GM21723 (cell line): Measurements from ENCODE around the gene TH.
"Not testable (repeated sequence)": the region's sequence is repeated elsewhere in the genome, so short reads cannot be mapped to it uniquely, and the experiment has no call there.

Experiments
- ATAC-seq: cut with Tn5 transposase; IDR thresholded peaks from one replicate; pipeline ENCODE4 v1.9.1; 2021; ENCODE audit warnings: mild to moderate bottlenecking, moderate library complexity; ENCODE audit not compliant: unreplicated experiment

TH gene

DNA sequence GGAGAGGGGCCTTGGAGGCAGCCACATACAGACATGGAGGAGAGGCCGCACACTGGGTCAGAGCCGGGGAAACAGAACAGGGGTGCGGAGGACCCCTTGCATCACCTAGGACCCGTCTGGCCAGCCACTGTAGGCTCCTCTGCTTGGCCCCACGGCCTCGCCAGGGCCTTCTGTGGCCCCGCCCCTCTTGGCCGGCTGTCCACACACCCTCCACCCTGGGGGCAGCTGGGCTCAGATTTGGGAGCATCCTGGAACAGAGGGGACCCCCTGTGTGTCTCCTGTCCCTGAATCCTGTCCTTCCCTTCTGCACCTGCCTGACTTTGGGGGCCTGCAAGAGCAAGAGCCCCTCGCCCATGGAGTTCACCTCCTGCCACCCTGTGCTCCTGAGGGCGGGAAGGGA, 7.9 kb upstream of the TH start:
- ATAC-seq = no peak

DNA sequence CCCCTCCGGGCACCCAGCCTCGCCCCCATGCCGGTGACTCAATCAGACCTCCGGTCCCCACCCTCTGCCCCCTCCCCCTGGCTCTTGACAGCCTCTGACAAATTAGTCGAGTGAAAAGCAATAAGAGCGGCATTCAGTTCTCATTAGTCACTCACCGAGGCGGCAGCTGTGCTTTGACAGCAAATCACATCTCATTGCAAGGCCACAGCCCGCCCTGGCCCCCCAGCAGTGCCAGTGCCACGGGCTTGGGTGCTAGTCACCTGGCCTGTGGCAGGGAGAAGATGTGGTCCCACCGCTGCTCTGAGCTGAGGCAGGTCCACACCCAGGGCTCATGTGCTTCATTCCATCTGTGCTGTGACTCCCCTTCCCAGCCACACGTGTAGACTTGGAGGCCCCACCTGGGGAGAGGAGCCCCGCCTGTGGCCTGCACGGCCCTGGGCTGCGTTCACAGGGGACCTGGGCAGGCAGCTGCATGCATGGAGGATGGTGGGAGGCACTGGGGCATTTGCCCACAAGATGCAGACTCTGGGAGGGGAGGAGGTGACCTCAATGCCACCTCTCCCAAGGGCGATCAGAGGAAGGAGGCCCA, 7.4 kb upstream of the TH start:
- no peak for ATAC-seq

DNA sequence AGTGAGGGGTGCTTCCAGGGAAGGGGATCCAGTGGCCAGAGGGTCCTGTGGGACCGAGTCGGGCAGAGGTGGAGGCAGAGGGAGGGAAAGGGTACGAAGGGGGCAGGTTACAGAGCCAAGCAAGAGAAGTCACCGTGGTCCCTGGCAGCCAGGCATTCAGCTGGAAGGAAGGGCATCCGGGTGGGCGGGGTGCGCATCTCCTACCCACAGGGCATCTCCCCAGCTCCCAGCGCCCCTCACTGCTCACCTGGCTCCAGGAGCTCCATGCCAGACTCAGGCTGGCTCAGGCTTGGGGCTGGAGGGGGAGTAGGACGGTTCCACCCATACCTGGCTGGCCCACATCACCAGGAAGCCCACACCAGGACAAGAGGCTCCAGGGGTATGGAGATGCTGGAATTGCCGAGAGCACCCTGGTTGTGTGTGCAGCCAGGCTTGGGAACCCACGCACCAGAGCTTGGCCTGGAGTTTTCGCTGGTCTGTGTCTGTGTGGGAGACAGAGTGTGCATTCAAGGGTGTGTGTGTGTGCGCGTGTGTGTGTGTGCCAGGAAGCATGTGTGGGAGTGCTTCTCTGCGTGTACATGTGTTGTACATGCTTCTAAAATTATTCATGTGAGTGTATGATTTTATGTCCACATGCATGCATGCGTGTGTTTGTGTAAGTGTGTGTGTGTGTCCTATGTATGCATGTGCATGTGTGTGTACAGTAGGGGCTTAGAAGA, 6.6 kb upstream of the TH start:
- ATAC-seq = not testable (repeated sequence)

DNA sequence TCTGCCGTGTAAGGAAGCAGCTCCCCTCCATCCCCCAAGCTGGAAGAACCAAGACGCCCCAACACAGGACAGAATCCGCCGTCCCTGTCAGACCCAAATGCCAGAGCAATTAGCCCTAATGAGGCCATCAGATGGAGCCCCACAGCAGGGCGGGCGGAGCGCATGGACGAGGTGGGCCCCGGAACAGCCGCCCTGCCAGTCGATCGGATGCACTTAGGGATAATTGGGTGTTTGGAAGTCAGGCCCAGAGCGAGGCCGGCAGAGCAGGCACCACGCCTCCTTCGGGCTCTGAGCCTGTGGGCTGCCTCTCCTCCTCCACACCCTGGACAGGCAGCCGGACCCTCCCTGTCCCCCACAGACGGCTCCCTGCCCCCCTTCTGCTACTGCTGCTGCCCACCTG, 5.5 kb upstream of the TH start:
- ATAC-seq = no peak

DNA sequence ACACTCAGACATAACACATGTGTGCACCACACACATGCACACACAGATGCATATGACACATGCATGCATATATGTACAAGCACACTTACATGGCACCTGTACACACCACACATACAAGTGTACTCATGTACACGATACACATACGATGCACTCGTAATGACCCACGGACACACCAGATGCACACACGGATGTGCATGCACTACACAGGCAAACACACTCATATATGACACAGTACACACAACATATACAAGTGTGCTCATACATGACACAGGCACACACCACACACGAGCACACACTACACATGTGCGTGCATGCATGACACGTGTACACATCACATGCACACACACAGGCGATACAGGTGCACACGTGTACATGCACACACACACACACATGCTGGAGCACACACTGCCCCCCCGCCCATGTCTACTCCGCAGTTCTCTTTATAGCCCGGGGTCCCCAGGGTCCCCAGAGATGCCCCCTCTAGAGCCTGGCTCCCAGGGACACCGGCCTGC, 4.8 kb upstream of the TH start:
- ATAC-seq = no peak

DNA sequence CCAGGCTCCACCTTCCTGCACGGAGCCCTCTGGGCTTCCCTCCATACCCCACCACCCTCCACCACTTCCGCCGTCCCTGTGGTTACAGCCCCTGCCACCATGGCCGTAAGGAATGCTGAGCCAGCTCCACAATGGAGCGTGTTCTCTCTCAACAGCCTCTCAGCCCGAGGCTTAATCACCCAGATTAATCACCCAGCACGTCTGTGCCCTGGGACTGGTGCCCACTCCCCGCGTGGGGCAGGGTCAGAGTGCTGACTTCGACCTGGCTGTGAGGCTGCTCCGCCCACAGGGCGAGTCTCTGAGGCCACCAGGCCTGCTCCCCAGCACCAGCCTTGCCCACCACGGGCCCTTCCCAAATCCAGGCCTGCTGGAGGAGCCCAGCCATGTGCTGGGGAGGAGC, 4.0 kb upstream of the TH start:
- no peak for ATAC-seq

DNA sequence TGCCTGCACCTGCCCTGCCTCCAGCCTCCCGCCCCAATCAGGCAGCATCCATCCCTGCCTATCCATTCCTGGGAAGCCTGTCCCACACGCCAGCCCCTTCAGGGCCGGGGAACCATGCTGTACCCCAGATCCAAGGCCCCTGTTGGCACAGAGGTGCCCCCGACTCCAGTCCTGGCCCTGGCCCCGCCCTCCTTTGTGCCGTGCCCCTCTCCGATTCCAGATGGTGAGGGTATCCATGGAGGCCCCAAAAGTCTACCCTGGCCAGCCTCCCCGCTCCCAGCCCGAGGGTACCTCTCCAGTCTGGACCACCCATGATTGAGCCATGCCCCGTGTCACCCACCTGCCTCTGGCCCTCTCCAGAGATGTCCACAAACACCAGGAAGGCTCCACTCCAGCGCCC, 2.7 kb upstream of the TH start:
- ATAC-seq = no peak

DNA sequence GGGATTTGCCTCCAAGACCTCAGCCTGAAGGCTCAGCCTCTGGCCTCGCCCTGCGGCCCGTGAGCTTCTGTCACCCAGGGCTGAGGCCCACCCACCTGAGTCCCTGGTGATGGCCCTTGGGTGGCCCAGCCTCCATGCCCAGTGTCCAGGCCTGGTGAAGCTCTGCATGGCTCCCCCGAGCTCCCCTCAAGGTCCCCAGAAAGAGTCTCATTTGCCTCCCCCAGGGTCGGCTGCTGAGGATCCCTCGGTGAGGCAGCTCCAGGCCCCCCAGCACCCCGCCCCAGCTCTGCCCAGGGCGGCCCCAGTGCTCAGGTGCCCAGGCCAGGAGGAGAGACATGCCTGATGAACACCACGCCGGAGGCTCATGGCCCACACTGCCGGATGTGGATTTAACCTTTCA, 2.1 kb upstream of the TH start:
- ATAC-seq = no peak

DNA sequence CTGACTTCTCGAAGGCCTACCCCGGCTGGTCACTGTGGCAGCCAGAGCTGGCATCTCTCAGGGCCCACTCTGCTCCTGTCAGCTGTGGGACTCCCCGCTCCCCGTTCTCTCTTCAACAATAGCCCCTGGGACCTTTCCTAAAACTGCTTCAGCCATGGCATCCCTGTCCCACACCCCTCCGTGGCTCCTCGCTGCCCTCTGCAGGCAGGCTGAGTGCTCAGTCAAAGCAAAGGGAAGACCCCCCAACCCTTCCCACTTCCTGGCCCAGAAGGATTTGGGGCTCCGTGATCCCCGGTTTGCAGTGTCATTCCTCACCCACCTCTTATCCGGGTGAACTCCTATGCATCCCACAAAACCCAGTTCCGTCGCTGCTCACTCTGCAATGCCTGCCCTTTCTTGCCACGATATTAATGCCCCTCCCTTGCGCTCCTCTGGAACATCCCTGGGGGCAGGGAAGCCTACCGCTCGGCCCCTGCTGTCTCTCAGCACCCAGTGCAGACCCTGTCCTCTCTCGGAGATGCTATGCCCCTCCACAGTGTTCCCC, 1.6 kb upstream of the TH start:
- ATAC-seq = no peak

DNA sequence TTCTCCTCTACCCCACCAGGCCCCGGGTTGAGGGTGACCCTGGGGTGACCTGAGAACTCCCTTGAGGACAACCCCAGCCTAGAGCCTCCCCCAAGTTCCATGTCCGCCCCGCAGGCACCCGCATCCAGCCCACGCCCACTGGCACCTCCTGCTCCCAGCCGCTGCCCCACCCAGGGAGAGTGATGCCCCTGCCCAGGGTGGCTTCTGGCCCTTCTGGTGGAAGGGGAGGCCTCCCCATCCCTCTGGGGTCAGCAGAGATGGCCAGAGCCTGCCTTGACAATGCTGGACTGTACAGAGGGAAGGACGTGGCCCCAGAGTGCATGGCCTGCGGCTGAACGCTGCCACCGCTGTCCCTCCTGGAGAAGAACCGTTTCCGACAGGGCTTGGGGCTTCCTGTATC, 1.1 kb upstream of the TH start:
- ATAC-seq = no peak

DNA sequence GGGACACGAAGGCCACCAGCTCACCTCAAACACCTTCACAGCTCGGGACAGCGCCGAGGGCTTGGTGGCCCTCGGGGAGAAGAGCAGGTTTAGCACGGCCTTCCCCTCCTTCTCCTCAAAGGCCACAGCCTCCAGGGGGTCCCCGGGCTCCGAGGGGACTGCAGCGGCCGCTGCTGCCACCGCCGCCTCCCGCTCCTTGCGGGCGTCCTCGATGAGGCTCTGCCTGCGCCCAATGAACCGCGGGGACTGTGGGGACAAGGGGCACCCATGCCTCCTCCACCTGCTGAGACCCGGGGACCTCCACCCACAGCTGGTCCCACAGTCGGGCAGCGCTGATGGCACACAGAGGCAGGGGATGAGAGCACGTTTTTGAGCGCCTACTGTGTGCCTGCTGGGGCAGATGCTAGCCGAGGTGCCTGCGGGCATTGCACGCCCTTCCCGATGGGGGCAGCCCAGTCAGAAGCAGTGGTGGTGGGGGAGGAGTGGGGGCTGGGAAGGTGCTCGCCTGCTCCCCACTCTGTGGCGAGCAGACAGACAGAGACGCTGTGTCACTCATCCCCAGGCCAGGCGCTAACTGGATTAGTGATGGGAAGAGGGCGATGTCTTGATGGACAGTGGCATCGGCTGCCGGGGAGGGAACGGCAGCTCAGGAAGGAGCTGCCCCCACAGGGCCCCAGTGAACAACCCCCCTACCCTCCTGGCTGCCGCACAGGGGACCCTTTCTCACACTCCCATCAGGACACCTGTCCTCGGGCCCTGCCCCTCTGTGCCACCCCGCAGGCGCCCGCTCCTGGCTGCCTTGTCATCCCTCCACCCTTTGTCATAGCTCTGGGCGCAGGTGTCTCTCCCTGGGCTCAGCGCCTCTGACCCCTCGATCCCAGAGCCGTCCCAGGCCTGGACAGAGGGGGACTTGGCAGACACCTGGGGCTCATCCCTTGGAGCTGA, 1.7 kb downstream of the TH start:
- no peak for ATAC-seq

DNA sequence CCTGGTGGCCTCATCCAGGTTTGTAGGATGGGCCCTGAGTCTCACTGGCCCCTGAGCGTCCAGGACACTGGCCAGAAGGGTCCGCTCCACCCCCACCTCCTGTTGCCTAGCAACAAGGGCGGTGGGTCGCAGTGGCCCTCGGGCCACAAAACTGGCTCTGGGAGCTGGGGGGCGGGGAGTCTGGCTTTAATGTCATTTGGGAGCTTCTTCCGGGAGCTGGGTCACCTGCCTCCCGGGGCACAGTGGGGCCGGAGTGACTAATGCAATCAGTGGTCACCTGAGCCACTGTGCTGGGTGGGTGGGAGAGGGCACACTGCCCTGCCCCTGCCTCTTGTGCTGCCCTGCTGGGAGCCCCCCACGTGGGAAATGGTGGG, 2.6 kb downstream of the TH start:
- no peak for ATAC-seq

DNA sequence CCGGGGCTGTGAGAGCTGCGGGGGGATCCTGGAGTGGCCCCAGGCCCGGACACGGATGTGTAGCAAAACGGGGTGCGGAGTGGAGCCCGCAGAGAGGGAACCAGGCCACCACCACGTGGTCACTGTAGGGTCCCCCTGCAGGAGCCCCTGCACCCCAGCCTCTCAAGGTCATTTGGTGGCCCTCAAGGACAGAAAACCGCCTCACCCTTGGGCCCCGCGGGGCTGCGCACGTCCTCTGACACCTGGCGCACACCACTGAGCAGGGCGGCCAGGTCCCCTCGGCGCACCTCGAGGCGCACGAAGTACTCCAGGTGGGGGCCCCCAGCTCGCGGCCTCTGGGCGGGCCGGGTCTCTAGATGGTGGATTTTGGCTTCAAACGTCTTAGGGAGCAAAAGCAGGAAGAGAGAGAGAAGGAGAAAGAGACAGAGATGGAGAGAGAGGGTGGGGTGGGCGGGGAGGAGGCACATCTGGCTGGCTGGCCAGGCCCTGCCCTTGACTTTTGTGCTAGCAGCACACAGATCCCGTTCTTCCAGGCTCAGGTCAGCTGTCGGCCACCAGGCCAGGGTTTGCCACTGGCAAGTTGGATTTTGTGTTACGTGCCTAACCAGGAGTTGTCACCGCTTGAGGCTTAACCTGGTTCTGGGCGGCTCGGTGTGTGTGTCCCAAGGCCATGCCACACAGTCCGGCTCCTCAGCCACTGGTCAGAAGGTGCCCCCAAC, 3.2 kb downstream of the TH start:
- no peak for ATAC-seq

DNA sequence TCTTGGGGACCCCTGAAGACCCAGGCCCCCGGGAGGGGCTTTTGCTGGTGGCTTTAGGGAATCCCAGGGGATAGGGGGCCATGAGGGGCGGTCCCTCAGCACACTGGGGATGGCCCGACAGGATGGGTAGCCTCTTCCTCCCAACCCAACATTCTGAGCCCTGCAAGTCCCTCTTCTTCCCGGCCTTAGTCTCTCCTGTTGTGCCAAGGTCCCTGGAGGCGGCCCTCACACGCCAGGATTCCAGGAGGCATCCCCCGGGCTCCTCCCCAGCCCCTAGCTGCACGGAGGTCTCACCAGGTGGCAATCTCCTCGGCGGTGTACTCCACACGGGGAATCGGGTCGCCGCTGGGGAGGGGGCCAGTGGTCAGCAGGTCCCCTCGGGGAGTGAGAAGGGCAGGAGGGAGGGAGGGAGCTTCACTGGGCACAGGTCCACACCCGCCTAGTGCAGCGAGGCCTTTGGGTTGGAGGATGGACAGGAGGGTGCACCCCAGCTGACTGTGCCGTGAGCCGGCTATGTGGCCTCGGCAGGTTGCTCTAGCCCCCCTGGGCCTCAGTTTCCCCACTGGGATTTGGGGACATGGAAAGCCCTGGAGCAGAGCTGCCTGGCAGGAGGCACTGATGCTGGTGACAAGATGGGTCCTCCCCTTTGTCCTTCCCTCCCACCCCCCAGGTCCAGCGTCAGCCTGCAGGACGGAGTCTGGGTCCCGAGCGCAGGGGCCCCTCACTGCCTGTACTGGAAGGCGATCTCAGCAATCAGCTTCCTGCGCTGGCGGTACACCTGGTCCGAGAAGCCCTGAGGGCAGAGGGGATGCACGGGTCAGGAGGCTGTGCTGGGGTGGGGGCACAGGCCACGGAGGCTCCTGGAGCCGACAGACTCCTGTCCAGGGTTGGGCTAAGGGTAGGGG, 4.2 kb downstream of the TH start:
- no peak for ATAC-seq

DNA sequence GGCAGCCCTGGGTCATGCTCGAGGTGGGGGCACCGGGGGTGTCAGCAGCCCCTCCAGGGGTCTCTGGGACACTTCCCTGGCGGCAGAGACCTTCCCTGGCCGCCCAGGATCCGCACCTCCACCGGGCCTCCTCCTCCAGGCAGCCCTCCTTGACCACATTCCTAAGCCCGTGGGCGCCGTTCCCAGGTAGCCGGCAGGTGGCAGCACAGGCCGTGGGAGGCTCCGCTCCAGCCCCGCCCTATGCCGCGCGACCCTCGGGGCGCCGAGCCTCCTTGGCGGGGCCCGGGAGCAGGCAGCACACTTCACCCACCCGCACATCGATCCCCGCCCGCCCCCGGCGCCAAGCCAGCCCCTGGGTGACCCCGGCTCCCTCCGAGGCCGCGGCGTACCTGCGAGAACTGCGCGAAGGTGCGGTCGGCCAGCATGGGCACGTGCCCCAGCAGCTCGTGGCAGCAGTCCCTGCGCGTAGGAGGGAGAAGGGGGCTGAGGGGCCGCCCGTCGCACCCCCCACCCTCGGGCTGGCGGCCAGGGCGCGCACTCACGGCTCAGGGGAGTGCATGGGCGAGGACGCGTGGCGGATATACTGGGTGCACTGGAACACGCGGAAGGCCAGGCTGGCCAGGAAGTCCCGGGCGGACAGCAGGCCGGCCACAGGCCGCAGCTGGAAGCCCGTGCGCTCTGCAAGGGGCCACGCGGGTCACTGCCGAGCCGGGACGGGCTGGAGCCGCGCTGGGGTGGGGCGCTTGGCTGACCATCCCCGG, 5.3 kb downstream of the TH start:
- ATAC-seq = no peak

DNA sequence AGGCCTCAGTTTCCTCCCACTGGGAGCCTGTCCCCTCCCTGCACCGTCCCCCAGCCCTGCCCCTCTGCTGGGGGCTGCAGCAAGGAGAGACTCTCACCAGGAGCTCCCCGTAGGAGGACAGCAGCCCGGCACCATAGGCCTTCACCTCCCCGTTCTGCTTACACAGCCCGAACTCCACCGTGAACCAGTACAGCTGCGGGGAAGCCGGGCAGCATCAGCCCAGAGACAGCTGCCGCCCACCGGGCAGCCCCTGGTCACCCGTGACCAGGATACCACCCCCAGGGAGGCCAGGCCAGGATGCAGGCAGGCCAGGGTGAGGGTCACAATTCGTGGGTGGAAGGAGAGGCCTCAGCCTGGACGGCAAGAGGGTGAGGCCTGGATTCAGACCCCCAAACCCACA, 6.0 kb downstream of the TH start:
- no peak for ATAC-seq

DNA sequence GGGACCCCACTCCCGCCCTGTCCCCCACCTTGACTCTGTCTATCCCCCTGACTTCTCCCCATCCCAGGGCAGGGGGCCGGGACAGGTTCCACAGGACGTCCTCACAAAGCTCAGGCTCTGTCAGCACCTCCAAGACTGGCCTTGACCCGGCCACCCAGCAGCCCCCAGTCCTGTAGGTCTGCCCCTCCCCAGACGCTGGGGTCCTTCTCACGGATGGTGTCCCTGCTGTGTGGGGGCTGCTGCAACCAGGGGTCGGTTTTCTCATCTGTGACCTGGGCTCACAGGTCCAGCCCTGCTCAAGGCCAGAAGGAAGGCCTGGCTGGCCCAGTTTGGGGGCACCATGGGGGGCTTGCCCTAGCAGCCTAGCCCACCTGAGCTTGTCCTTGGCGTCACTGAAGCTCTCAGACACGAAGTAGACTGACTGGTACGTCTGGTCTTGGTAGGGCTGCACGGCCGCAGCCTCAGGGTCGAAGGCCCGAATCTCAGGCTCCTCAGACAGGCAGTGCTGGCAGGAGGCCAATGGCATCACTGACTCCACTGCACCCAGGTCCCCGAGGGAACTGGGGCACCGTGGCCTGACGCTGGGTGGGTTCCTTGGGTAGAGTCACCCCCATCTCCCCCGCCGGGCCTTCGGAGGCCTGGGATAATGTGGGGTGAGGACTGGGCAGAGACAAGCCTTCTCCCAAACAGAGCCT, 6.6 kb downstream of the TH start:
- no peak for ATAC-seq

DNA sequence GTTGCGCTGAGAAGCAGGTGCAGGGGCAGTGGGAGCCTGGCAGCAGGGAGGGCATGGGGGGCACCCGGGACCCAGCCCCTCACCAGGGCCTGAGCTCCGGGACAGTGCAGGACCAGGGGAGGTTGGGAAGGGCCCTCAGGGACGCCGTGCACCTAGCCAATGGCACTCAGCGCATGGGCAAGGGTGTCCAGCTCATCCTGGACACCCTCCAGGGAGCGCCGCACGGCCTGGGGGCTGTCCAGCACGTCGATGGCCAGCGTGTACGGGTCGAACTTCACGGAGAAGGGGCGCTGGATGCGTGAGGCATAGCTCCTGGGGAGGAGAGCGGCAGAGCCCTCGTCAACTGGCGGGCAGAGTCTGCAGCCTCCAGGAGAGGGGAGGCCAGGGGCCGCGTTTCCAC, 7.5 kb downstream of the TH start:
- ATAC-seq = no peak
